ENCODE measurements around the gene OPA1.

DNA sequence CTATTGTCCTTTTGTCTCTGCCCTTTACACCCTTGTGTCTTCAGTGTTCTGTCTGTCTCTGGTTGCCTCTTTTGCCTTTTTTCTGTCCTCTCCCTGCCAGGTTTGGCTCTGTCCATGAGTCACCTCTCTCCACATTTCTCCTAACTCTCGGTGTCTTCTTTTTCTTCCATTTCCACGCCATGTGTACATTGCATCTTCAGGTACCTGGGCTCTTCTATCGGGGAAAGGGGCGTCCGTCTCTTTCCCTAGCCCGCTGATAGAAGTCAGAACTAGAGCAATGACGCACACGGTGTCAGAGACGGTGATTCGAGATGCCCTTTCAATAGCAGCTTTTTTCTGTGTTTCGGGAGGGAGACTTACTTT lies 641 bp downstream of the OPA1 start:
- TF ChIP-seq, protein P1, sequence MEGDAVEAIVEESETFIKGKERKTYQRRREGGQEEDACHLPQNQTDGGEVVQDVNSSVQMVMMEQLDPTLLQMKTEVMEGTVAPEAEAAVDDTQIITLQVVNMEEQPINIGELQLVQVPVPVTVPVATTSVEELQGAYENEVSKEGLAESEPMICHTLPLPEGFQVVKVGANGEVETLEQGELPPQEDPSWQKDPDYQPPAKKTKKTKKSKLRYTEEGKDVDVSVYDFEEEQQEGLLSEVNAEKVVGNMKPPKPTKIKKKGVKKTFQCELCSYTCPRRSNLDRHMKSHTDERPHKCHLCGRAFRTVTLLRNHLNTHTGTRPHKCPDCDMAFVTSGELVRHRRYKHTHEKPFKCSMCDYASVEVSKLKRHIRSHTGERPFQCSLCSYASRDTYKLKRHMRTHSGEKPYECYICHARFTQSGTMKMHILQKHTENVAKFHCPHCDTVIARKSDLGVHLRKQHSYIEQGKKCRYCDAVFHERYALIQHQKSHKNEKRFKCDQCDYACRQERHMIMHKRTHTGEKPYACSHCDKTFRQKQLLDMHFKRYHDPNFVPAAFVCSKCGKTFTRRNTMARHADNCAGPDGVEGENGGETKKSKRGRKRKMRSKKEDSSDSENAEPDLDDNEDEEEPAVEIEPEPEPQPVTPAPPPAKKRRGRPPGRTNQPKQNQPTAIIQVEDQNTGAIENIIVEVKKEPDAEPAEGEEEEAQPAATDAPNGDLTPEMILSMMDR (IDR thresholded peaks at IDR 0.05), result no peak
- TF ChIP-seq POLR2AphosphoS5 (IDR thresholded peaks at IDR 0.05), result no peak
- TF ChIP-seq EP300 (IDR thresholded peaks at IDR 0.05), result no peak
